Measurements from ENCODE around the gene A3GALT2. TPM values are rescaled to one million over a fixed set of nuclear protein-coding genes. Genes with fewer than 3 reads are reported as not detected.

Gene A3GALT2
- total and polyA plus RNA-seq, 9 of the 15 experiments (the other 6 are each of a cell fraction or from before 2014, with no cell fraction given), result not detected

GRCh38 chr1:33367485-33368405 lies 46.8 kb upstream of the A3GALT2 start (continued):
- TF ChIP-seq CUX1 (CRISPR knock-in tag; IDR thresholded peaks at IDR 0.05), result no peak
- TF ChIP-seq ZNF280A (IDR thresholded peaks at IDR 0.05; ENCODE audit: low read depth, partially characterized antibody), result no peak
- TF ChIP-seq SMC3 (conservative IDR thresholded peaks at IDR 0.05; ENCODE audit: insufficient read depth, low read depth, low read length), result peak; percentile 94
- TF ChIP-seq ZMIZ1 (IDR thresholded peaks at IDR 0.05; ENCODE audit: low read depth in 2 of 2, low read length in 2 of 2), result no peak
- 0 out of 2 replicates have a peak, but pooled peaks have one; percentile 19 for TF ChIP-seq HDAC8 (tag; IDR thresholded peaks at IDR 0.05)
- TF ChIP-seq NFXL1 (CRISPR knock-in tag; IDR thresholded peaks at IDR 0.05), result no peak
- 0 out of 2 replicates have a peak, but pooled peaks have one; percentile 23 for TF ChIP-seq HCFC1 (IDR thresholded peaks at IDR 0.05; ENCODE audit: low read depth, low read length)
- TF ChIP-seq BRF1 (IDR thresholded peaks at IDR 0.05; ENCODE audit: borderline replicate concordance, extremely low read depth, insufficient read length), result no peak
- 0 out of 2 replicates have a peak, but pooled peaks have one; percentile 16 for TF ChIP-seq ATF7 (IDR thresholded peaks at IDR 0.05)
- TF ChIP-seq TEAD1 (CRISPR knock-in tag; IDR thresholded peaks at IDR 0.05), result 0 out of 4 replicates have a peak, but pooled peaks of 1 of the 2 experiments have one; percentile 22
- TF ChIP-seq YY1 (IDR thresholded peaks at IDR 0.05; ENCODE audit: borderline replicate concordance in 1 of 3, control insufficient read depth in 1 of 3, extremely low read depth in 1 of 3, insufficient read depth in 3 of 3, insufficient read length in 1 of 3, insufficient replicate concordance in 2 of 3, low read depth in 1 of 3, low read length in 2 of 3), result peak in 1 of 3 experiments; percentile 42
- 0 out of 2 replicates have a peak, but pooled peaks have one; percentile 26 for TF ChIP-seq MAFK (IDR thresholded peaks at IDR 0.05; ENCODE audit: low read length)
- no peak for TF ChIP-seq PRPF4 (IDR thresholded peaks at IDR 0.05; ENCODE audit: insufficient read depth, low read depth, low read length, poor library complexity, severe bottlenecking)
